GM13976 (cell line): ENCODE results near the gene SEC14L1.

Experiments used
- DNase-seq: peaks from one replicate; pipeline ENCODE4 v3.0.0; 2012; ENCODE audit warnings: low spot score
- CTCF ChIP-seq: IDR thresholded peaks from 2 replicates; pipeline ENCODE4 v1.5.1; 2012; ENCODE audit warnings: borderline replicate concordance, mild to moderate bottlenecking; ENCODE audit not compliant: insufficient read depth; ENCODE audit errors: extremely low read depth, missing control alignments, control extremely low read depth
- in situ Hi-C: fragments of 300-500 bp; cut with MboI; formaldehyde crosslinking; loops from one replicate; pipeline ENCODE4 v1.12.0; 2022; ENCODE audit warnings: low sequenced_read_pairs, mixed read lengths, inconsistent platforms; ENCODE audit not compliant: unreplicated experiment

Gene SEC14L1

GRCh38 chr17:77213778-77214132, 73.0 kb downstream of the SEC14L1 start:
- in situ Hi-C loops, result no loop called here
- no peak for TF ChIP-seq CTCF
- no peak for DNase-seq

- TF ChIP-seq CTCF, result no peak
- in situ Hi-C loops, result no loop called here
Measured at GRCh38 chr17:77214328-77214727, 73.6 kb downstream of the SEC14L1 start.

GRCh38 chr17:77214743-77215142, 74.0 kb downstream of the SEC14L1 start:
- no peak for TF ChIP-seq CTCF
- in situ Hi-C loops, result no loop called here
- no peak for DNase-seq

More at GRCh38 chr17:77214328-77214727, 73.6 kb downstream of the SEC14L1 start:
- no peak for DNase-seq

GRCh38 chr17:77215281-77215680, 74.5 kb downstream of the SEC14L1 start:
- no peak for DNase-seq
- no peak for TF ChIP-seq CTCF
- in situ Hi-C loops, result no loop called here

- in situ Hi-C loops, result no loop called here
- no peak for TF ChIP-seq CTCF
- DNase-seq, result no peak
Measured at GRCh38 chr17:77216486-77216885, 75.7 kb downstream of the SEC14L1 start.

- in situ Hi-C loops, result no loop called here
Measured at GRCh38 chr17:77217123-77217522, 76.4 kb downstream of the SEC14L1 start.

More at GRCh38 chr17:77217123-77217522, 76.4 kb downstream of the SEC14L1 start:
- TF ChIP-seq CTCF, result no peak
- DNase-seq, result no peak
